DMS153 treated with DMSO at 0.1 percent for 48 hours (cell line): ENCODE measurements around the gene DNAJC11.
"Not testable (repeated sequence)": the region's sequence is repeated elsewhere in the genome, so short reads cannot be mapped to it uniquely, and the experiment has no call there.

Experiments
- DNase-seq: peaks from one replicate; lab custom pipeline; 2025; ENCODE audit not compliant: unreplicated experiment; lab: John Stamatoyannopoulos, UW

Gene DNAJC11

GRCh38 chr1:6695868-6696267 lies 5.7 kb downstream of the DNAJC11 start:
- DNase-seq = no peak

- DNase-seq = no peak
Measured at GRCh38 chr1:6694121-6694713, 7.4 kb downstream of the DNAJC11 start.

DNA sequence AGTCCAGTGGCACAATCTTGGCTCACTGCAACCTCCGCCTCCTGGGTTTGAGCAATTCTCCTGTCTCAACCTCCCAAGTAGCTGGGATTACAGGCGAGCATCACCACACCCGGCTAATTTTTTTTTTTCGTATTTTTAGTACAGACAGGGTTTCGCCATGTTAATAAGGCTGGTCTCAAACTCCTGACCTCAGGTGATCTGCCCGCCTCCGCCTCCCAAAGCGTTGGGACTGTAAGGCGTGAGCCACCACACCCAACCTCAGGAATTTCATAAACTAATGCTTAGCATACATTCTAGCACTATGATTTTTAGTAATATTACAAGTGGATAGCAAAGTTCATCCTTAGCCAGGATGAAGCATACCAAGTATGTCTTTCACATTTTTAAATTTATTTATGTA lies 8.7 kb downstream of the DNAJC11 start:
- DNase-seq = no peak

GRCh38 chr1:6691507-6691906 lies 10.1 kb downstream of the DNAJC11 start:
- DNase-seq = no peak

GRCh38 chr1:6690186-6690585 lies 11.4 kb downstream of the DNAJC11 start:
- DNase-seq = no peak

DNA sequence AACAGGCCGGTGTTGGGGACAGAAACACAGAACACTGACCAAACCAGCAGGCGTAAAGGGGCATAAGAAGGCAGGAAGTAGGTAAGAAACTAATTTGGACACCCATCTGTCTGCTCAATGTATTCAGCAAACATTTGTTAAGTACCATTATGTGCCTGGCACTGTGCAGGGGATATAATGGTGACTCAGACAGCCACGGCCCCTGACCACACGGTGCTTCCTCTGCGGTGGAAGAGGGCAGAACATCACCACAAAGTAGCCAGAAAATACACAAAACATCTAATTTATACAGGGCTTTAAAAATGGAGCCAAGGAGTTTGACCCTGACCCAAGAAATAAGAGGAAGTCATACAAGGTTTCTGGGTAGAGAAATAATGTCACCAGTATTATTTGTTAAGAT lies 12.9 kb downstream of the DNAJC11 start:
- no peak for DNase-seq

GRCh38 chr1:6688001-6688400 lies 13.6 kb downstream of the DNAJC11 start:
- no peak for DNase-seq

DNA sequence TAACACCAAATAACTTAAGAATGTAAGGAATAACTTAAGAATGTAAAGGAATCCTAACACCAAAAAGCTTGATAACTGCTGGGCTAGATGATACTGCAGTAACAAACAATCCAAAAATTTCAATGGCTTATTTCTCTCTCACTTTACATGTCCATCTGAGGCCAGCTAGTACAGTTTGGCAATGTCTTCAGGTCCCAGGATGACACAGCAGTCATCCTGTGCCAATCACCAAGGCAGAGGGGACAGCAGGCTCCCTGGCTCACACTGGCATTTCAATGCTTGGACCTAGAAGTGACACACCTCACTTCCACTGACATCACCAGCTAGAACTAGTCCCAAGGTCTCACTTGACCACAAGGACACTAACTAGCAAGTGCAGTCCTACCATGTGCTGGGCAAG lies 15.3 kb downstream of the DNAJC11 start:
- no peak for DNase-seq

DNA sequence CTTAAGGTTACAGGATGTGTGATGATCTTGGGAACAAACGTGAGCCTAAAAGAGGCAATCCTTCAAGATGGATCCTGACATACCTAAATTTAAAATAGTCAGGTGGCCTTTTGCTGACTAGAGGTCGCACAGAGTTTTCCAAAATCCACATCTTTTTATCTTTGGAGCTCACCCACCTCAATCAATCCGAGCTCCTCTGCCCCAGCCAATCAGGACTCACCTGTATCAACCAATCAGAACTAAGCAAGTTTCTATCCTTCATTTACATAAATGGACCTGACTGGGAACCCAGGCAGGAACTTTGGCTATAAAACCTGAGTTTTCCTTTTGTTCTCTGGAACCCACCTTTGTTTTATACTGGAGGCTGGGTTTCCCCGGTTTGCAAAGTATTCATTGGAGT lies 16.2 kb downstream of the DNAJC11 start:
- no peak for DNase-seq

DNA sequence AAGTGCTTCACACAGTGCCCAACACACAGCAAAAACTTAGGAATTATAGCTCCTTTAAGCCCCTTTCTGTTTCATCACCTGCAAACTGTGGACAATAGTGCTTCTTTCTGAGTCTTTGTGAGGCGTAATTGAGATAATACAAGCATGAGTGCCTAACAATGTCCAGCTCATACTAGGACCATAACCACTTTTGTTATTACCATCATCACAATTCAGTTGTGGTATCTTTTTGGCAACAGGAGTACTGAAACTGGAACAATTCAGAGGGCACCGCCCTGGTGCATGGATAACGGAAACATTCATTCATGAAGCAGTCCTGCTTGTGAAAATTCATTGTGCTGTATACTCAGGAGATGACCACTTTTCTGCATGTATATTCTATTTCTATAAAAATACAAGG lies 18.2 kb downstream of the DNAJC11 start:
- no peak for DNase-seq

- no peak for DNase-seq
Measured at GRCh38 chr1:6675941-6676340, 25.7 kb downstream of the DNAJC11 start.

GRCh38 chr1:6674771-6675170 lies 26.8 kb downstream of the DNAJC11 start:
- DNase-seq = no peak

GRCh38 chr1:6673816-6674398 lies 27.7 kb downstream of the DNAJC11 start:
- no peak for DNase-seq

GRCh38 chr1:6672558-6672957 lies 29.1 kb downstream of the DNAJC11 start:
- no peak for DNase-seq

DNA sequence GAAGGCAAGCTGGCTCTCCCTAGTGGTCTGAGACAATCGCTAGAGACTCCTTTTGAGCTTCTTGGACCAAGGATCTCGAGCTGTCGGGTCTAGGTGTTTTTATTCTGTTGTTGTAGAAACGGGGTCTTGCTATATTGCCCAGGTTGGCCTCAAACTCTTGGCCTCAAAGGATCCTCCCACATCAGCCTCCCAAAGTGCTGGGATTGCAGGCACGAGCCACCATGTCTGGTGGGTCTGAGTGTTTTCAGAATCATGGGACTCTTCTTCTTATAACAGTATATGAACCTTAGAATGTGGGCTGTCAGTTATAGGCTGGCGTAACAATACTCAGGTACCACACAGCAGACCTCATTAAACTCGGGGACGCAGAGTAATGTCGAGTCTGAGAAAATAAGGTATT lies 33.1 kb downstream of the DNAJC11 start:
- no peak for DNase-seq

DNA sequence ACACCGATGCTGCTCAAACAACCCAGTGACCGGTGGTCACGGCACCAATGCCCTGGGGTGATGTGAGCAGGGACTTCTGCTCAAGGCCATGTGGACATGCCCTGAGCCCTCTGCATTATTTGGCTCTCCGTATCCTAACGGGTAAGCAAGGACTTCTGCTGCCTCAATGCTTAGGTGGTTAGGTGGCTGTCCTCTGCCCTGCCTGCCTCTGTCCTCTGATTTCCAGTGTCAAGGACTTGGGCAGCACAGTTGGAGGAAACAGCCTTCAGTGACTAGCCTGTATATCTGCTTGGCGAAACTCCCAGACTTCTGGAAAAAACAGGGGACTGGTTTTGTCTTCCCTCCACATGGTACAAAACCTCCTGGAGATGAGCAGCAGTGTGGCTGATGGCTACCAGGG lies 34.5 kb downstream of the DNAJC11 start:
- DNase-seq = no peak

DNA sequence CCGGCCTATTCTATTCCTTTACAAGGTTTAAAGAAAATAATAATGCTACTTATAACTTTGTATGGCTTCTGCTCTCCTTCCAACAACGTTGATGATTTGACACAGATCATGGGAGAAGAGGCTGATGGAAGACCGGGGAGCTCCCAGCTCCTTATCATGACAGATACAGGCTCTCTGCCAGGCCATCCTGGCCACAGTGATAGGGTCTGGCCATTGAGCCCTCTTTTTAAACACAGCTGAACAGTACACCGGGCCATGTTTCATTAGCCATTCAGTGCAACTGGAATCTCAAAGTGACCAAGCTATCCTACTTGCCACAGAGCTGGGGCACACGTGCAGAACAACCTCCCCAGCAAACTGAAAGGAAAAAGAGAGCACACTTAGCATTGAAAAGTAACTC lies 34.9 kb downstream of the DNAJC11 start:
- DNase-seq = no peak

DNA sequence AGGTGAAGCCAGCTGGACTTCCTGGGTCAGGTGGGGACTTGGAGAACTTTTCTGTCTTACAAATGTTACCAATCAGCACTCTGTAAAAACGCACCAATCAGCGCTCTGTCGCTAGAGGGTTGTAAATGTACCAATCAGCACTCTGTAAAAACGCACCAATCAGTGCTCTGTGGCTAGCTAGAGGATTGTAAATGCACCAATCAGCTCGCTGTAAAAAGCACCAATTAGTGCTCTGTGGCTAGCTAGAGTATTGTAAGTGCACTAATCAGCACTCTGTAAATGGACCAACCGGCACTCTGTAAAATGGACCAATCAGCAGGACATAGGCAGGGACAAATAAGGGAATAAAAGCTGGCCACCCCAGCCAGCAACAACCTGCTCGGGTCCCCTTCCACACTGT lies 39.1 kb downstream of the DNAJC11 start:
- not testable (repeated sequence) for DNase-seq

- no peak for DNase-seq
Measured at GRCh38 chr1:6660415-6661049, 41.1 kb downstream of the DNAJC11 start.

DNA sequence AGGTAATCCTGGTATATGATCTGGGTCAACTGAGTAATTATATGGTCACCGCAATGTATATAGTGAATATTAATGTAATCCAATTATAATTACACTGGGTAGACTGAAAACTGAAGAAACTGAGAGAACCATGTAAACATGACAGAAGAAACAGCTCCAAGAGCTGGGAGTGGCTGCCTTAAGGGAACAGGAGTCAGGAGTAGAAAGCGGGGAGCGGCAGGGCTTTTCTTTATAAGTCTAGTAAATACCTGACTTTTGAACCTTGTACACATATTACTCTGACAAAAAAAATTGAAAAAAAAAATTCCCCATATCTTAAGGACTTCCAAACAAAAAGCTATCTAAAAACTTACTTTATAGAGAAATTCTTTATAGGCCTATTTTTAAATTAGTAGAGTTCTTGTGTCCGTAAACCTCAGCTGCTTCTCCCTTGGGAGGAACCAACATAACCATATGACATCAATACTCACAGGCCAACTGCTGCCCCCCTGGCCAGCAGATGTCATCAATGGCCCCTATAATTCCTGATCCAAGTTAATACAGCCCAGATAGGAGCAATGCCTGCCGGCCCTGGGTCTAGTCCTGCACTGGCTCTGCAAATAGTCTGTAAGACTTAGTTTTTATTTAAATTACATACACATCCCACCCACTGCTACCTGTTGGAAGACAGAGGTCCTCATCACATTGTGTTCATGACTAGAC lies 43.1 kb downstream of the DNAJC11 start:
- DNase-seq = no peak

DNA sequence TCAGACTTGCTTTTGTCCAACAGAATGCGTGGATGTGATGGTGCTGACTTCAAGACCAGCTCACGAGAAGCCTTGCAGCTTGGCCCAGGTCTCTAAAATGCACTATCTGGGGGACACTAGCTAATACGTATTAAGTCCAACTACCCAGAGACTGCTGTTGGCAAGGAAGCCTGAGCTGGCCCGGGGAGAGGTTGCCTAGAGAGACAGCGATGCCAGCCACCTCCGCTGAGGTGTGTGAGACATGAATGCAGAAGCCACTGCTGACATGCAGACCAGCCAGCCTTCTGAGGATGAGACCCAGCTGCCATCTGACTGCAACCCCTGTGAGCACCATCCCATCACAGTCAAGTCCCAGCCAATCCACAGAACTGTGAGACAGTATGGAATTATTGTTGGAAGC lies 44.5 kb downstream of the DNAJC11 start:
- DNase-seq = no peak
